Esophagus muscularis mucosa (tissue), 4 donors: ENCODE data around the gene FRRS1. TPM values are rescaled to one million over a fixed set of nuclear protein-coding genes. Genes with fewer than 3 reads are reported as not detected.

ENCODE experiments used
- DNase-seq: peaks from one replicate; pipeline ENCODE4 v3.0.0-alpha.2; 2017; ENCODE audit errors: extremely low spot score
- H3K27ac ChIP-seq, 4 donors: fragments of 200-600 bp; sonication (generic); replicated peaks in 1 of 4; 1 replicate in 3 of 4; 2 replicates in 1 of 4; pipeline ENCODE4 v1.5.1; 2016 to 2019; ENCODE audit warnings: mild to moderate bottlenecking in 1 of 4
- H3K27me3 ChIP-seq, 4 donors: fragments of 200-600 bp; sonication (generic); one replicate each; pipeline versions ENCODE4 v1.5.1 to v1.6.0; 2016 to 2019
- H3K36me3 ChIP-seq, 4 donors: fragments of 200-600 bp; sonication (generic); one replicate each; pipeline ENCODE4 v1.5.1; 2016 to 2019
- H3K4me1 ChIP-seq, 4 donors: fragments of 200-600 bp; sonication (generic); one replicate each; pipeline ENCODE4 v1.5.1; 2016 to 2019
- H3K4me3 ChIP-seq, 4 donors: fragments of 200-600 bp; sonication (generic); 1 replicate in 2 of 4; 2 replicates in 2 of 4; pipeline ENCODE4 v1.5.1; 2016 to 2019; ENCODE audit warnings: mild to moderate bottlenecking in 4 of 4, moderate library complexity in 1 of 4
- H3K9me3 ChIP-seq, 4 donors: fragments of 200-600 bp; sonication (generic); 1 replicate in 3 of 4; 2 replicates in 1 of 4; pipeline ENCODE4 v1.5.1; 2016 to 2019
- EP300 ChIP-seq: sonication (generic); formaldehyde crosslinking; IDR thresholded peaks from one replicate; pipeline ENCODE4 v1.6.1; 2017; ENCODE audit warnings: antibody characterized with exemption
- POLR2A ChIP-seq: fragments of 450-650 bp; IDR thresholded peaks from one replicate; pipeline ENCODE4 v1.6.1; 2017; ENCODE audit warnings: antibody characterized with exemption, moderate library complexity, mild to moderate bottlenecking, low read depth
- POLR2AphosphoS5 ChIP-seq, 2 donors: sonication (generic); formaldehyde crosslinking; IDR thresholded peaks; one replicate each; pipeline ENCODE4 v1.6.1; 2017; ENCODE audit warnings: antibody characterized with exemption in 2 of 2
- WGBS: methylation state at CpG from one replicate; pipeline ENCODE4 v1.1.5; 2018; 5-methylcytosine and 5-hydroxymethylcytosine counted together
- intact Hi-C: fragments of 100-400 bp; cut with DNase I; formaldehyde crosslinking; loops from one replicate; pipeline ENCODE4 v1.15.1; 2023
- total RNA-seq, 4 donors: library from RNA; depleted of rRNA; stranded (reverse); fragments of >200 nt; gene quantifications; one replicate each; pipeline versions ENCODE4 v1.1.0 to v1.2.1, GENCODE V29; 2016
- TF ChIP-seq, protein P1 (sequence below), 3 experiments: fragments of 200-600 bp in 2 of 3; fragments of 450-650 bp in 1 of 3; sonication (generic) in 2 of 3; IDR thresholded peaks; one replicate each; pipeline ENCODE4 v1.5.1; 2017 to 2019; ENCODE audit warnings: antibody characterized with exemption in 3 of 3, mild to moderate bottlenecking in 2 of 3, moderate library complexity in 1 of 3

Gene FRRS1, protein sequence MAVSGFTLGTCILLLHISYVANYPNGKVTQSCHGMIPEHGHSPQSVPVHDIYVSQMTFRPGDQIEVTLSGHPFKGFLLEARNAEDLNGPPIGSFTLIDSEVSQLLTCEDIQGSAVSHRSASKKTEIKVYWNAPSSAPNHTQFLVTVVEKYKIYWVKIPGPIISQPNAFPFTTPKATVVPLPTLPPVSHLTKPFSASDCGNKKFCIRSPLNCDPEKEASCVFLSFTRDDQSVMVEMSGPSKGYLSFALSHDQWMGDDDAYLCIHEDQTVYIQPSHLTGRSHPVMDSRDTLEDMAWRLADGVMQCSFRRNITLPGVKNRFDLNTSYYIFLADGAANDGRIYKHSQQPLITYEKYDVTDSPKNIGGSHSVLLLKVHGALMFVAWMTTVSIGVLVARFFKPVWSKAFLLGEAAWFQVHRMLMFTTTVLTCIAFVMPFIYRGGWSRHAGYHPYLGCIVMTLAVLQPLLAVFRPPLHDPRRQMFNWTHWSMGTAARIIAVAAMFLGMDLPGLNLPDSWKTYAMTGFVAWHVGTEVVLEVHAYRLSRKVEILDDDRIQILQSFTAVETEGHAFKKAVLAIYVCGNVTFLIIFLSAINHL
- total RNA-seq: 1 to 10 TPM; 3.0 to 5.0 (median 3.2) TPM

DNA sequence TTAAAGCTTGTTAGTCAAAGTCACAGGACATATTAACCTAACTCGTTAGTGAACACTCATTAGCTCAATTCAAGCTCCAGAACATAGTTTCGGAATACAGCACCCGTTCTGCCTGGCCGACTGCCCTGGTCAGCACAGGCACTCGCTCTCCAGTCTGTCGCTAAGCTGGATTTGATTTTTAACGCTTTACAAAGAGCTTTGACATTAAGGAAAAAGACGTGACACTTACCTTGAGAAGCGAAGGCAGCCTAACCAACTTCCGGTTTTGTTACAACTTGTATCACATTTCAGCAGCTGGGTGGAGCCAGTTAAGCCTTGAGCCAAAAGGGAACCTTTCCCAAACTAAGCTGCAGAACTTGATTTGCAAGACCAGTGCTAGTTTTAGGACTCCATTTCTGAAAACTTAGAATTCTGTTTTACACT is at the start of gene FRRS1:
FRRS1 (minus strand) TSS at position 258 of the 423 bp plus-strand sequence. CDS start 17,867 bp downstream, outside the sequence.
- Histone ChIP-seq H3K27me3 (no peaks in the 10 kb centered on the region), H3K9me3 (no peaks in the 10 kb centered on the region), H3K27ac (peak within 1 kb of the TSS; percentile 58 to 72 (median 68)), H3K4me3 (peak within 1 kb of the TSS; percentile 50 to 73 (median 62)), H3K36me3 (no peaks in the 10 kb centered on the region), H3K4me1 (peaks cover 5 to 14% (median 10%) of the 10 kb centered on the region in 4 donors)
- peak; percentile 63 to 64 for TF ChIP-seq POLR2AphosphoS5 (IDR thresholded peaks at IDR 0.05)
- TF ChIP-seq, protein P1, sequence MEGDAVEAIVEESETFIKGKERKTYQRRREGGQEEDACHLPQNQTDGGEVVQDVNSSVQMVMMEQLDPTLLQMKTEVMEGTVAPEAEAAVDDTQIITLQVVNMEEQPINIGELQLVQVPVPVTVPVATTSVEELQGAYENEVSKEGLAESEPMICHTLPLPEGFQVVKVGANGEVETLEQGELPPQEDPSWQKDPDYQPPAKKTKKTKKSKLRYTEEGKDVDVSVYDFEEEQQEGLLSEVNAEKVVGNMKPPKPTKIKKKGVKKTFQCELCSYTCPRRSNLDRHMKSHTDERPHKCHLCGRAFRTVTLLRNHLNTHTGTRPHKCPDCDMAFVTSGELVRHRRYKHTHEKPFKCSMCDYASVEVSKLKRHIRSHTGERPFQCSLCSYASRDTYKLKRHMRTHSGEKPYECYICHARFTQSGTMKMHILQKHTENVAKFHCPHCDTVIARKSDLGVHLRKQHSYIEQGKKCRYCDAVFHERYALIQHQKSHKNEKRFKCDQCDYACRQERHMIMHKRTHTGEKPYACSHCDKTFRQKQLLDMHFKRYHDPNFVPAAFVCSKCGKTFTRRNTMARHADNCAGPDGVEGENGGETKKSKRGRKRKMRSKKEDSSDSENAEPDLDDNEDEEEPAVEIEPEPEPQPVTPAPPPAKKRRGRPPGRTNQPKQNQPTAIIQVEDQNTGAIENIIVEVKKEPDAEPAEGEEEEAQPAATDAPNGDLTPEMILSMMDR (IDR thresholded peaks at IDR 0.05): no peak
- 2% methylated on average over 10 of the region's 10 CpGs for WGBS
- no peak for DNase-seq
- intact Hi-C loops: no loop called here

DNA sequence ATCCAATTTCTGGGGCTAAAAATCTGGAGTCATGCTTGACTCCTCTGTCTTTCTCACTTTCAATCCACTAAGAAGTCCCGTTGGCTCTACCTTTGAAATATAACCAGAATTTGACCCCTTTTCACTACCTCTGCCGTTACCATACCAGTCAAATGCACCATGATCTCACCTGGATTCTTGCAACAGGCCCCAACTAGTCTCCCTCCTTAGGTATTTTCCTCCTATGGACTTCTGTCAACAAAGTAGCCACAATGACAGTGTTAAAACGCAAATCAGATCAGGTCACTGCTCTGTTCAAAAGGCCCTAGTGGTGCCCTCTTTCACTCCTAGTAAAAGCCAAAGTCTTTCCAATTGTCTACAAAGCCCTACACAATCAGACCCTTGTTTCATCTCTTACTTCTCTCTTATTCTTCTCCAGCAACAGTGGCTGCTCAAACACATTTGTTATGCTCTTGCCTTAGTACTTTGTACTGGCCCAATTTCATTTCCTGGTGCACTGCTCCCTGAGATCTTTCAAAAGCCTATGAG is 48.0 kb upstream of the FRRS1 start:
- H3K4me3 ChIP-seq: no peak overlapping the region
- TF ChIP-seq POLR2AphosphoS5 (IDR thresholded peaks at IDR 0.05): no peak
- no peak for TF ChIP-seq EP300
- TF ChIP-seq POLR2A: no peak
- TF ChIP-seq, protein P1 (IDR thresholded peaks at IDR 0.05): no peak
- H3K36me3 ChIP-seq: no peaks in the 10 kb centered on the region
- no peak overlapping the region for H3K27ac ChIP-seq
- intact Hi-C loops: loop anchor here (5.0 kb wide), 1 partner anchor 58 kb away; no protein-coding TSS in a partner anchor
- WGBS: 80% methylated on average over 3 of the region's 3 CpGs
- H3K9me3 ChIP-seq: no peaks in the 10 kb centered on the region
- no peak for DNase-seq
- no peaks in the 10 kb centered on the region for H3K27me3 ChIP-seq
- H3K4me1 ChIP-seq: peaks cover 0 to under 1% (median 0%) of the 10 kb centered on the region in 4 donors

DNA sequence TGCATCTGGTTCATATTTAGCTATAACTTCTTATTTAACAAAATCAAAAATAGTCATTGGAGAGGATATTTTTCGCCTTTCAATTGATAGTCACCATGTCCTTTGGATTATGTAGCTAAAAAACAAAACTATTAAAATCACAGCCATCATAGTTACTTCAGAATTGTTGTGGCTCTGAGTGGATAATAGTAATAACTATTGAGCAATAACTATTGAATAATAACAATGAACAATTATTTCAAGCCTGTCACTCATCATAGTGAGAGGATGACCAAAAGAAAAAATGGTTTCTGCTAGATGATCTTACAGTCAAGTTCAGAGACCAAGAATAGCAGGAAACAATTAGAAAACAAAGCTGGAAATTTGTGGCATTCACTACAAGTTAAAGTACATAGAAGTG is 45.3 kb upstream of the FRRS1 start:
- DNase-seq: no peak
- 92% methylated on average over 1 of the region's 1 CpG for WGBS

DNA sequence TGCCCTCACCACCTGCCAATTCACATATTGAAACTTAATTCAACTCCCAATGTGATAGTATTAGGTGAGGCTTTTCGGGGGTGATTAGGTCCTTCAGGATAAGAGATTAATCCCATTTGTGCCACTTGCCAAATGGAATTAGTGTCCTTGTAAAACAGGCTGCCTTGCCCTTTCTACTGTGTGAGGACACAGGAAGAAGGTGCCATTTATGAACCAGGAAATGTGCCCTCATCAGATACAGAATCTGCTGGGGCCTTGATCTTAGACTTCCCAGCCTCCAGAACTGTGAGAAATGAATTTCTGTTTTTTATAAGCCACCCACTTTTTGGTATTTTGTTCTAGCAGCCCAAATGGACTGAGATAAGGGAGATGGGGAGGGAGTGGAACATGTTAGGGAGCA is 44.6 kb upstream of the FRRS1 start:
- H3K36me3 ChIP-seq: no peaks in the 10 kb centered on the region
- H3K4me1 ChIP-seq: peaks cover 6 to 13% (median 12%) of the 10 kb centered on the region in 4 donors
- no peaks in the 10 kb centered on the region for H3K27me3 ChIP-seq
- no peak for DNase-seq
- H3K9me3 ChIP-seq: no peaks in the 10 kb centered on the region
- intact Hi-C loops: loop anchor here (5.0 kb wide), 1 partner anchor 61 kb away; no protein-coding TSS in a partner anchor
- H3K27ac ChIP-seq: no peak overlapping the region
- 85% methylated on average over 1 of the region's 1 CpG for WGBS
- H3K4me3 ChIP-seq: no peak overlapping the region
- TF ChIP-seq, protein P1 (IDR thresholded peaks at IDR 0.05): no peak
- TF ChIP-seq EP300 (no peak), POLR2AphosphoS5 (IDR thresholded peaks at IDR 0.05) (no peak)

More for the DNA sequence above, 45.3 kb upstream of the FRRS1 start:
- no peaks in the 10 kb centered on the region for H3K27me3 ChIP-seq
- H3K4me3 ChIP-seq: no peak overlapping the region
- H3K27ac ChIP-seq: no peak overlapping the region
- no peaks in the 10 kb centered on the region for H3K36me3 ChIP-seq
- no peaks in the 10 kb centered on the region for H3K9me3 ChIP-seq
- peaks cover 6 to 13% (median 12%) of the 10 kb centered on the region in 4 donors for H3K4me1 ChIP-seq
- no peak for TF ChIP-seq POLR2A
- TF ChIP-seq, protein P1 (IDR thresholded peaks at IDR 0.05): no peak
- intact Hi-C loops: loop anchor here (5.0 kb wide), 1 partner anchor 61 kb away; no protein-coding TSS in a partner anchor
